GM21723 (cell line): ENCODE measurements around the gene ANO3.
"Not testable (repeated sequence)": the region's sequence is repeated elsewhere in the genome, so short reads cannot be mapped to it uniquely, and the experiment has no call there.

Experiments used
- ATAC-seq: cut with Tn5 transposase; IDR thresholded peaks from one replicate; pipeline ENCODE4 v1.9.1; 2021; ENCODE audit warnings: mild to moderate bottlenecking, moderate library complexity; ENCODE audit not compliant: unreplicated experiment

ANO3 gene

GRCh38 chr11:26618441-26618840, 286.5 kb downstream of the ANO3 start:
- no peak for ATAC-seq

DNA sequence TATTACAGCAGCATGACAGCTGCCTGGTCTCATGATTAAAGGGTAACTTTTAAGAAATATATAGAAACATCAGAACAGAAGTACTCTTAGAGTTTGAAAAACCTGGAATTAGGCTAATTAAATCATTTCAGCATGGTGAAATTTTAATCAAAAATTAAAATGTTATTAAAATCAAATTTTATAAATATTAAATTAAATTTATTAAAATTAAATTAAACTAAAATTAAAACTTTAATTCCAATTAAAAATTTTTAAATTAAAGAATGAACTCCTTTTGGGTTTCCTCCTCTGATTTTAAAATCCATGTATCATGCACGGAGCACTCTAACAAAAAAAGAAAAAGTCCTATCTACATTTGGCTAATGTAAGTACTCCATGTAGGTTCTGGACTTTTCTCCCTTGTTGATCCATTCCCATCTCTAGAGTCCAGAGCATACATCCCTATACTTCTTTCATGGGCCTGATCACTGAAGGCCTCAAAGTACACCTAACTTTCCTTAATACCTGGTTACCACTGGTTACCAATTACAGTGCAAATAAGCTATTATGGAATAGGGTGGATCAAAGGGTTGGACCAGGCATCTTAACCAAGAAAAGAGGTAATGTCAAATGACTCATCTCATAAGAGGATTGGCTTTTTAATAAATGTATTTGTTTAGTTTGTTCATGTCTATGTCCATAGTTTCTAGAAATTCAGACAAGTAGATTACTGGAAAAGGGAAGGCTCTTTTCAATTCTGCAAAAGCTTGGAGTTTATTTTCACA, 288.5 kb downstream of the ANO3 start:
- no peak for ATAC-seq

DNA sequence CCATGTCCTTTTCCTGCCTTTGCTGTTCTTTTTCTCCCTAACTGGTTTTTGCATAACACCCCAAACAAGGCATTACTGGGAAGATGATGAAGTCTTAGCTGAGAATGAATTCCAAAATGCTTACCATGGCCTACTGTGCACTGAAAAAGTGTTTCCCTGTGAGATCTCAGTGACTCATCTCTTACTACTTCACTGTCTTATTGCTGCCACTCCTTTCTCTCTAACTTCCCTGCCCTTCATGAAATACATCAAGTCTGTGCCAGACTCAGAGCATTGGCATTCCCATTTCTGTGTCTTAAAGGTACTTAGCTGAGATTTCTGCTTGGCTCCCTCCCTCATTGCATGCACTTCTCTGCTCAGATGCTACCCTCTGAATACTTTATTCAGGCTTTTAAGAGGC, 289.2 kb downstream of the ANO3 start:
- ATAC-seq = no peak

GRCh38 chr11:26622181-26622580, 290.3 kb downstream of the ANO3 start:
- ATAC-seq = no peak

GRCh38 chr11:26623076-26623659, 291.2 kb downstream of the ANO3 start:
- ATAC-seq = no peak

- no peak for ATAC-seq
Observed at GRCh38 chr11:26626346-26626745, 294.4 kb downstream of the ANO3 start.

DNA sequence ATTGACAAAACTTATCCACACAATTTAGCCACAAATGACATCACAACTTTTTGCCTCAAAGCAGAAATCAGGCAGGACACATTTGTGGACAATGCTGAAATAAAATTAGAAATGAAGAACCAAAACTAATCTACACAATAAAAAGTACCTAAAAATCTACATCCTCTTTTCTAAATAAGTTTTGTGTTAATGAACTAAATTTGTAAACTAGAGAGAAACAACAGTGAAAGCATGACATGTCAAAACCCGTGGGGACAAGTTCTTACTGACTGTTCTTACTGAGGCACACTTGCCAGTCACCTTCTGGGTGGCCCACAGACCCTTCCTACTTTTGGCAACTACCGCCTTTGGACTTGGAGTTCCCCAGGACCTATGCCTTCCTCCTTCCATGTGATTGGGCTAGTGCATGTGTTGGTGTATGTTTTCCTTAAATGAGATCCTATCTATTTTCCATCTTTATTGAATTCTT, 300.8 kb downstream of the ANO3 start:
- ATAC-seq = peak; percentile 70

DNA sequence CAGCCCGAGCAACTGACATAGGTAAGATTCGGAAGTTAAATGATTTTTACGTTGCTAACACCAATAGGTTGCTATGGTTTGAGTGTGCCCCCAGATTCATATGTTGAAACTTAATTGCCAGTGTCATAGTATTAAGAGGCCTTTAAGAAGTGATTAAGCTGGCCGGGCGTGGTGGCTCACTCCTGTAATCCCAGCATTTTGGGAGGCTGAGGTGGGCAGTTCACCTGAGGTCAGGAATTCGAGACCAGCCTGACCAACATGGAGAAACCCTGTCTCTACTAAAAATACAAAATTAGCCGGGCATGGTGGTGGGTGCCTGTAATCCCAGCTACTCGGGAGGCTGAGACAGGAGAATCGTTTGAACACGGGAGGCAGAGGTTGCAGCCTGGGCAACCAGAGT, 311.4 kb downstream of the ANO3 start:
- not testable (repeated sequence) for ATAC-seq

DNA sequence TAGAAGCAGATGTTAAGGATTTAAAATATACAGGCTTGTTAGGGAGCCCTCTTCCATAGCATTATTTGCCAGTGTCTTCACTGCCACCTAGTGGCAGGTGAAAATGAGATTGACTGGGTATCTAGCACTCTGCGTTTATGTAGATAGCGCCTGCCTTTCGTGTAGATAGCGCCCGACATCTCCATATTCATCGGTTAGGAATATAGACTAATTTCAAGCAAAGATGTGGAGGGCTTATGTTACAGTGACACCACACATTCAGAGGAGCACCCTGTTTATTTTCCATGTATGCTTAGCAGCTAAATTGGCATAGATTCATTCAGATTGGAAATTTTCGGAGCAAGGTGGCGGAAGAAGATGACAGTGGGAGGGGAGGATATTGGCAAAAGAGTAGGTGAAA, 318.0 kb downstream of the ANO3 start:
- ATAC-seq = peak; percentile 96

GRCh38 chr11:26651916-26652315, 320.0 kb downstream of the ANO3 start:
- no peak for ATAC-seq

- no peak for ATAC-seq
Observed at GRCh38 chr11:26655287-26655686, 323.4 kb downstream of the ANO3 start.

GRCh38 chr11:26662916-26663315, 331.0 kb downstream of the ANO3 start:
- ATAC-seq = no peak

GRCh38 chr11:26665036-26665435, 333.1 kb downstream of the ANO3 start:
- ATAC-seq = no peak

DNA sequence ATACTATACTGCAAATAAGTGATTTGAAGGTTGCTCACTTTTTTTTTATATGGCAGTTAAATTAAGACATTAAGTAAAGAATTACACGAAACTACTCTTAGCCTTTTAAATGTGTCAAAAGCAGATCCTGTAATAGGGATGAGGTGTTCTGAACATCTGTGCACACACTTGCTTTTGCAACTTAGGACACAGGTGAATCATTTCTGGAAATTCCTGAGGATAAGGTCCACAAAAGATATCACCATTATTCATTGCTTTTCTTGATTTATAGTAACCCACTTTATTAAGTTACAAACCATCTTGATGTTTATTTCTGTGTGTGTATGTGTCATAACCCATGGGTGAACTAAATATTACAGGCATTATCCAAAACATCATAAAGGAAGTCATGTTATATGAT, 334.0 kb downstream of the ANO3 start:
- no peak for ATAC-seq

DNA sequence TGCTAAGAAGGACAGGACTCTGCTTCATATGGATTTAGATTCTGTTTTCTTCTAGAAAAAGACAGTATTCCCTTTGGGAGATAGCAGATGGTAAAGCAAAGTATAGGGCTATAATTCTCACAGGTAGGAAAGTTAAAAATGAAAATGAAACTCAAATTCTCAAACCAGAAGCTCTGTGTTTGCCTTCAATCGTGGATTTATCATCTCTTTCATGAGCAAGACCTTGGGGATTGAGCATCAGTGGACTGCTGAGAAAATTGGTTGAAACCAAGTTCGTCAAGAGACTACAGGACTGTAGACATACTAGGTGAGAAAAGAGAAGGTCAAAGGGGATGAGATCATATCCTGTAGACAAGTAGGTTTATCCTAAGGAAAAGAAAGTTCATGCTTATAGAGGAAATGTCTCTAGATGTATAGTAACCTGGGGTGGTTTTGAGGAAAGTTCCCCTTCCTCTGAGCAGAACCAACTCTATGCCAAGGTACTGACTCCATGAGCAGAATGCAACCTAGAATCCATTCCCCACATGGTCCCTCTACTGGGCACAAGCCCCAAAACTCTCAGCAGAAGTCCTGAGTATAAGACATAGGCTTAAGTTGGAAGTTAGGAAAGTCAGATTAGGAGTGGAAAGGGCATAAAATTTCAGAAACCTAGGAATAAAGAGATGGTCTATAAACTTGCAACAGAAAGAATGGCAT, 343.5 kb downstream of the ANO3 start:
- ATAC-seq = no peak

- no peak for ATAC-seq
Observed at GRCh38 chr11:26676641-26677040, 344.7 kb downstream of the ANO3 start.

DNA sequence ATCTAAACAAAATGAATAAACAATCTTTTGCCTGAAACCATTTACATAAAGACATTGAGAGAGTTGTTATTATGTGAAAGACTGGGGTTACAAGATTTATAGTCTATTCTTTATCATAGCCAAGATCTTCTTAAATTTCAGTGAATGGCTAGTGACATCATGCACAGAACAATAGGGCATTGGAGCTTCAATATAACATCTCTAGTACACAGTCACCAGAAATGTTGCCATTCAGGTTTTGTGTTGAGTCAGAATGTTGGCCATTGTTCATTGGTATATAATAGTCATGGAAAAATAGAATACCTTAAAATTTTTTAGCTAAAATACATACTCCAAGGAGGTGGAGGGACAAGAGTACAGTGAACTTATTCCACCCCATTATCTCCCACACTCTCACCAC, 345.6 kb downstream of the ANO3 start:
- ATAC-seq = no peak

GRCh38 chr11:26687351-26687750, 355.4 kb downstream of the ANO3 start:
- ATAC-seq = no peak

- no peak for ATAC-seq
Observed at GRCh38 chr11:26688701-26689100, 356.8 kb downstream of the ANO3 start.

DNA sequence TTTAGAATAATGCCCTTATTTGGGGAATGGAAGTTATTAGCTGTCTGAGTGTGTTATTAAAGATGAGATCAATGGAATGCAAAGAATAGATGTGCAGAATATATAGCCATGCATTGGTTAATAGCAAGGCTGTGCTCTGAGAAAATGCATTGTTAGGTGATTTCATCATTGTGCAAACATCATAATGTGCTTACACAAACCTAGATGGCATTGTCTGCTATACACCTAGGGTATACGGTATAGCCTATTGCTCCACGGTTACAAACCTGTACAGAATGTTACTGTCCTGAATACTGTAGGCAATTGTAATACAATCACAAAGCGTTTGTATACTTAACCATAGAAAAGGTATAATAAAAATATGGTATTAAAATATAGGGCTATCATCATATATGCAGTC, 364.4 kb downstream of the ANO3 start:
- ATAC-seq = no peak

GRCh38 chr11:26698224-26698623, 366.3 kb downstream of the ANO3 start:
- ATAC-seq = no peak
